HG03060 (cell line): ENCODE measurements around the gene COQ7.

Source experiments
- ATAC-seq: cut with Tn5 transposase; IDR thresholded peaks from one replicate; pipeline ENCODE4 v1.9.1; 2021; ENCODE audit warnings: low read depth, moderate number of reproducible peaks; ENCODE audit not compliant: unreplicated experiment

COQ7 gene

DNA sequence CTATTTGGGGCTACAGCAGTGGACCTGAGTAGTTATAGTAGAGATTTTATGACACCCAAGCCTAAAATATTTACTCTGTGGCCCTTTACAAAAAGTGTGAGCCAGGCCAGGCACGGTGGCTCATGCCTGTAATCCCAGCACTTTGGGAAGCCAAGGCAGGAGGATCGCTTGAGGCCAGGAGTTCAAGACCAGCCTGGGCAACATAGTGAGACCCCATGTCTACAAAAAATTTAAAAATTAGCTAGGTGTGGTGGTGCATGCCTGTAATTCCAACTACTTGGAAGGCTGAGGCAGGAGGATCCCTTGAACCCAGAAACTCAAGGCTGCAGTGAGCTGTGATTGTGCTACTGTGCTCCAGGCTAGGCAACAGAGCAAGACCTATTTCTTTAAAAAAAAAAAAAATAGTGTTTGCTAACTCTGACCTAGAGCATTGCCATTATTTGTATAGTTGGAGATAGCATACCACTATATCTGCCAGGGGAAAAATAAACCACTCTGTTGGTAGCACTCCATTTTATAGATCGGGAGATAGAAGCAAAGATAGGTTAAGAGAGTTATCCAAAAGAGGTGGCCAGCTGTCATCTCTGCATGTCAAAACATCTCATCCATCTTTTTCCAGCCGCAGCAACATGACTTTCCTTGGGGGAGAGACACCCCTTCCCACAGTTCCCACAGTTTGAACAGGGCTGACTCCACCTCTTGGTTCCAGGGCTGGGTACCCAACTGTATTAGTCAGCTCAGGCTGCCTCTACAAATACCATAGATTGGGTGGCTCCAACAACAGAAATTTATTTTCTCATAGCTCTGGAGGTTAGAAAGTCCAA, 43.3 kb downstream of the COQ7 start:
- no peak for ATAC-seq

GRCh38 chr16:19112099-19112407, 44.6 kb downstream of the COQ7 start:
- no peak for ATAC-seq

- no peak for ATAC-seq
Observed at GRCh38 chr16:19113577-19114358, 46.4 kb downstream of the COQ7 start, which contains the start of gene ITPRIPL2. ITPRIPL2 (plus strand) TSS chr16:19113964; CDS start chr16:19114462, 498 bp downstream.

GRCh38 chr16:19114359-19115147, 47.1 kb downstream of the COQ7 start:
- ATAC-seq: no peak

GRCh38 chr16:19115148-19116021, 48.0 kb downstream of the COQ7 start:
- ATAC-seq: no peak

- no peak for ATAC-seq
Observed at GRCh38 chr16:19116711-19117449, 49.5 kb downstream of the COQ7 start.

DNA sequence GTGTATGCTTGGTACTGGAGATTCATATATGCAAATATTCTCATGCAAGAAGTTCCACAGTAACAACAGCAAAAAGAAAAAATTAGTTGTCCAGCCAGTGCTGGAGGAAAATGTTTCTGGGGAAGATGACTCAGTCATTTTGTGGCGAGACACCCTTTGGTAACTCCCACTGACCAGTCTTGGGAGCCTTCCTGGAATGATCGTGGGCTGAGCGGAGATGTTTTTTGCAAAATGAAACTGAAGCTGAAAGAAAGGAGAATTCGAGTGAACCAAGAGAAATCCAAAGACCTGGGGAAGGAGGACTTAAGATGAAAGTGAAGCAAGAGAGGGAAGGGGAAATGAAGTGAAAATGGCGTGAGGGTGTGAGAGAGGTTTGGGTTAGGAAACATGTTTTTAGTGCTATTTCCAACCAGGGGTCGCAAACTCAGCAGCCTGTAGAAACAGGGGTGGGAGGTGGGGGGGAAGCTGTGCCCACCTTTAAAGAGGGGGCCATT, 51.6 kb downstream of the COQ7 start:
- no peak for ATAC-seq

DNA sequence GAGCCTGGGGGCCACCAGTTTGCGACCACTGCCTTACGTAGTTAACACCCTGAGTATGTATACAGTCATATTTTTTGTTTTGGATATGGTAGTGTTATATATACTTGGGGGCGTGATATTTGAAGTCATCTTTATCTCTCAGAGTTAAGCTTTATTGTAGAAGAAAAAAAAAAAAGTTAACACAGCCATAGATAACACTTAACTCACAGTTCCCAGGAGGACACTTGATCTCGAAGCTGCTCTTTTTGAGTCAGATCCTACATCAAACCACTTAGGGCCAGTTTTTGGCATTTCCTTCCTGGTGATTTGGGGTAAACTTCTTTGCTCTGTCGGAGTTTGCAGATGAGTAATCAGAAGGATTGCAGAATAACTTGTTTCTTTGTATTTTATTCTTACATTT, 52.1 kb downstream of the COQ7 start:
- ATAC-seq: no peak

DNA sequence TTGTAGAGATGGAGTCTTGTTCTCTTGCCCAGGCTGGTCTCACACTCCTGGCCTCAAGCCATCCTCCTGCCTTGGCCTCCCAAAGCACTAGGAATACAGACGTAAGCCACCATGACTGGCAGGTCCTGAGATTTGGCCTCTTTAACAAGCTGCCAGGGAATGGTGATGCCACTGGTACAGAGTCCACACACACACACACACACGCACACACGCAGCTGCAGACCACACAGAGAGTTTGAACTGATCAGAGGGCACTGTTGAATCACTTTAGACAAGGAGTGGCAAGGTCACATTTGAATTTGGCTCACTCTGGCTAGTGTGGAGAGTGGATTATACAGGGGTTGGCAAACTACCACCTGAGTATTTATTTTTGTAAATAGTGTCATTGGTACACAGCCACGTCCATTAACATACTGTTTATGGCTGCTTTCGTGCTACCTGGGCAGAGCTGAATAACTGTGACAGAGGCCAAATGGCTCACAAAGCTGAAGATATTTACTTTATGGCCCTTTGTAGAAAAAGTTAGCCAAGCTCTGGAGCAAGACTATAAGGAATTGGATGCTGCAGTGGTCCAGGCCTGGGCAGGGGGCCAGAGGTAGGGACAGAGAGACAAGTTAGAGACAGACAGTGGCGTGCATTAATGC, 56.2 kb downstream of the COQ7 start:
- no peak for ATAC-seq

GRCh38 chr16:19126300-19126699, 58.9 kb downstream of the COQ7 start:
- no peak for ATAC-seq

DNA sequence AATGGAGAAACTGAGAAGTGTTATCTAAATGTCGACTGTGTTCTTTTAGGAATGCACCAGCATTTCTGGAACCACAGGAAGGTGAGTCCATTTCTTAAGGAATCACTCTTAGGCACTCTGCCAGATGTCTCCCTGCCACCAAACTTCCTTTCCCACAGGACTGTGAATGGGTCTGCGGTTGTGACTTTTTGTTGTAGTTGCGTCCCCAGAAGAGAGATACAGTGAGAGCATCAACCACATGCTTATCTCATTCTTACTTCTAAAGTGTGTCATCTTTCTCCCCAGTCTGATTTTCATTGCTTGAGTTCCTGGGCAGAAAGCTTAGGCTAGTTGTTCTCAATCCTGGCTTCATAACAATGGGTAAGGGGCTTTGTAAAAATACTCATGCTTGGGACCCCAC, 59.8 kb downstream of the COQ7 start:
- no peak for ATAC-seq

- ATAC-seq: no peak
Observed at GRCh38 chr16:19127674-19128131, 60.3 kb downstream of the COQ7 start.

DNA sequence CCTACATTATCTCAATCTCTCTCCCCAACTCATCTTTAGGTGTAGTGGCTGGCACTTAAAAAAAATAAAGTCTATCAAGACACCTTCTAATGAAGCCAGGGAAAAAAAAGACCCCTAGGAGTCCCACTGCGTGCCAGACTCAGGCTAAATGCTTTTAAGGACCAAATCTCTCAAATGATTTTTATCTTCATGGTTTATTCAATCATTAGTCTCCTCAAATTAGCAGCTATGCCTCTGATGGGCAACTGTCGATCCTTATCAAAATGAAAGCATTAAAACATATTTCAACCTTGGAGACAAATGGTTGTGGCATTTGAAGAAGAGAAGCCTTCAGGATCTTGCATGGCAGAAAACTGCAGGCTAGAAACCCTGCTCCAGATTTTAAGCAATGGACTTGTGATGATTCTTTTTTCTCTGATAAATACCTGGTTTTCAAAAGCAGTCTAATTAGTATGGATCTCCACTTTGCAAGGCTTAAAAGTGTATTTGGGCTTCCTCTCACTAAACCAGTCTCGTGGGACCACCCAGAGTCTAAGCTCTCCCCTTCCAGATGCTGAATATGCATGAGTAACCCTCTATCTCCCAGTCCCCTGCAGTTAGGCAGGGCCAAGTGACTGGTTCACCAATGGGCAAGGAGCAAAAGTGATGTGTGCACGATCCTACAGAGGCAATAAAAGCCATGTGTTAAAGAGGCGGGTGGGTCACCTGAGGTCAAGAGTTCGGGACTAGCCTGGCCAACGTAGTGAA, 61.2 kb downstream of the COQ7 start:
- no peak for ATAC-seq
